ENCODE data around the gene KHDC4. TPM values are rescaled to one million over a fixed set of nuclear protein-coding genes. Genes with fewer than 3 reads are reported as not detected.

The KHDC4 gene
- total and polyA plus RNA-seq, 2 of the 13 experiments (the other 11 are each of a cell fraction or from before 2014, with no cell fraction given): 33.5 to 92.0 TPM

DNA sequence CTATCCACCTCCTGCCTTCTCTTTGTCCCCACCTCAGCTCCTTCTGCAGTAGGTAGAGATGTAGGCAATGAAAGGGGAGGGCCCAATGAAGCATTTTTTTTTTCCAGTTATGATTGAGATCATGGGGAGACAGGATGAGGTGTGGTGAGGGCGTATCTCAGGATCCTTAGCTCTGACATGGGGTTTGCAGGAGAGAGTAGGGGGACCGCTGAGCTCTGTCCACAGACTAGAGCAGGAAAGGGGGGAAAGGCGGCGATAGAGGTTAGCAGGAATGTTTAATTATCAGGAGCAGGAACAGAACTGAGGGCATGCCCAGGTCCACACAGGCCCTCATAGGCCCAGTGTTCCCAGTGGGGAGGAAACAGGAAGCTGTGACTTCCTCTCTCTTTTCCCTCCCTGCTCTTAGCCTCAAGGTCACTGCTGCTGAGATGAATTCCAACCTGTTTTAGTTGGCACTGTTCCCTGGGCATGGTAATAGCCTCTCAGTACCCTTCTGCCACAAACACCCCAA, 6.3 kb upstream of the KHDC4 start (continued):
- TF ChIP-seq DR1 (CRISPR knock-in tag; IDR thresholded peaks at IDR 0.05): no peak
- no peak for TF ChIP-seq RFXAP (CRISPR knock-in tag; IDR thresholded peaks at IDR 0.05; ENCODE audit: borderline replicate concordance)
- TF ChIP-seq ZNF674 (CRISPR knock-in tag; IDR thresholded peaks at IDR 0.05; ENCODE audit: low read depth): no peak
- no peak for TF ChIP-seq FOXJ3 (CRISPR knock-in tag; IDR thresholded peaks at IDR 0.05; ENCODE audit: borderline replicate concordance)
- TF ChIP-seq HES4 (CRISPR knock-in tag; IDR thresholded peaks at IDR 0.05; ENCODE audit: borderline replicate concordance): no peak
- TF ChIP-seq, protein P1, sequence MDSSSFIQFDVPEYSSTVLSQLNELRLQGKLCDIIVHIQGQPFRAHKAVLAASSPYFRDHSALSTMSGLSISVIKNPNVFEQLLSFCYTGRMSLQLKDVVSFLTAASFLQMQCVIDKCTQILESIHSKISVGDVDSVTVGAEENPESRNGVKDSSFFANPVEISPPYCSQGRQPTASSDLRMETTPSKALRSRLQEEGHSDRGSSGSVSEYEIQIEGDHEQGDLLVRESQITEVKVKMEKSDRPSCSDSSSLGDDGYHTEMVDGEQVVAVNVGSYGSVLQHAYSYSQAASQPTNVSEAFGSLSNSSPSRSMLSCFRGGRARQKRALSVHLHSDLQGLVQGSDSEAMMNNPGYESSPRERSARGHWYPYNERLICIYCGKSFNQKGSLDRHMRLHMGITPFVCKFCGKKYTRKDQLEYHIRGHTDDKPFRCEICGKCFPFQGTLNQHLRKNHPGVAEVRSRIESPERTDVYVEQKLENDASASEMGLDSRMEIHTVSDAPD (CRISPR knock-in tag; IDR thresholded peaks at IDR 0.05): no peak
- peak; percentile 92 for TF ChIP-seq SSRP1 (CRISPR knock-in tag; IDR thresholded peaks at IDR 0.05)
- TF ChIP-seq, protein P2, sequence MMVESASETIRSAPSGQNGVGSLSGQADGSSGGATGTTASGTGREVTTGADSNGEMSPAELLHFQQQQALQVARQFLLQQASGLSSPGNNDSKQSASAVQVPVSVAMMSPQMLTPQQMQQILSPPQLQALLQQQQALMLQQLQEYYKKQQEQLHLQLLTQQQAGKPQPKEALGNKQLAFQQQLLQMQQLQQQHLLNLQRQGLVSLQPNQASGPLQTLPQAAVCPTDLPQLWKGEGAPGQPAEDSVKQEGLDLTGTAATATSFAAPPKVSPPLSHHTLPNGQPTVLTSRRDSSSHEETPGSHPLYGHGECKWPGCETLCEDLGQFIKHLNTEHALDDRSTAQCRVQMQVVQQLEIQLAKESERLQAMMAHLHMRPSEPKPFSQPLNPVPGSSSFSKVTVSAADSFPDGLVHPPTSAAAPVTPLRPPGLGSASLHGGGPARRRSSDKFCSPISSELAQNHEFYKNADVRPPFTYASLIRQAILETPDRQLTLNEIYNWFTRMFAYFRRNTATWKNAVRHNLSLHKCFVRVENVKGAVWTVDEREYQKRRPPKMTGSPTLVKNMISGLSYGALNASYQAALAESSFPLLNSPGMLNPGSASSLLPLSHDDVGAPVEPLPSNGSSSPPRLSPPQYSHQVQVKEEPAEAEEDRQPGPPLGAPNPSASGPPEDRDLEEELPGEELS (CRISPR knock-in tag; IDR thresholded peaks at IDR 0.05): peak; percentile 65; the same call in 1 of the 2 replicates
- TF ChIP-seq TMF1 (CRISPR knock-in tag; IDR thresholded peaks at IDR 0.05; ENCODE audit: low read depth): no peak
- TF ChIP-seq KDM3A (CRISPR knock-in tag; IDR thresholded peaks at IDR 0.05; ENCODE audit: low read depth): no peak
- TF ChIP-seq, protein P3, sequence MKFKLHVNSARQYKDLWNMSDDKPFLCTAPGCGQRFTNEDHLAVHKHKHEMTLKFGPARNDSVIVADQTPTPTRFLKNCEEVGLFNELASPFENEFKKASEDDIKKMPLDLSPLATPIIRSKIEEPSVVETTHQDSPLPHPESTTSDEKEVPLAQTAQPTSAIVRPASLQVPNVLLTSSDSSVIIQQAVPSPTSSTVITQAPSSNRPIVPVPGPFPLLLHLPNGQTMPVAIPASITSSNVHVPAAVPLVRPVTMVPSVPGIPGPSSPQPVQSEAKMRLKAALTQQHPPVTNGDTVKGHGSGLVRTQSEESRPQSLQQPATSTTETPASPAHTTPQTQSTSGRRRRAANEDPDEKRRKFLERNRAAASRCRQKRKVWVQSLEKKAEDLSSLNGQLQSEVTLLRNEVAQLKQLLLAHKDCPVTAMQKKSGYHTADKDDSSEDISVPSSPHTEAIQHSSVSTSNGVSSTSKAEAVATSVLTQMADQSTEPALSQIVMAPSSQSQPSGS (CRISPR knock-in tag; IDR thresholded peaks at IDR 0.05): no peak
- no peak for TF ChIP-seq RFX3 (CRISPR knock-in tag; IDR thresholded peaks at IDR 0.05)
- TF ChIP-seq, protein P4, sequence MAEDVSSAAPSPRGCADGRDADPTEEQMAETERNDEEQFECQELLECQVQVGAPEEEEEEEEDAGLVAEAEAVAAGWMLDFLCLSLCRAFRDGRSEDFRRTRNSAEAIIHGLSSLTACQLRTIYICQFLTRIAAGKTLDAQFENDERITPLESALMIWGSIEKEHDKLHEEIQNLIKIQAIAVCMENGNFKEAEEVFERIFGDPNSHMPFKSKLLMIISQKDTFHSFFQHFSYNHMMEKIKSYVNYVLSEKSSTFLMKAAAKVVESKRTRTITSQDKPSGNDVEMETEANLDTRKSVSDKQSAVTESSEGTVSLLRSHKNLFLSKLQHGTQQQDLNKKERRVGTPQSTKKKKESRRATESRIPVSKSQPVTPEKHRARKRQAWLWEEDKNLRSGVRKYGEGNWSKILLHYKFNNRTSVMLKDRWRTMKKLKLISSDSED (CRISPR knock-in tag; IDR thresholded peaks at IDR 0.05): no peak
- no peak for TF ChIP-seq BRCA1 (CRISPR knock-in tag; IDR thresholded peaks at IDR 0.05)
- TF ChIP-seq SP2 (CRISPR knock-in tag; IDR thresholded peaks at IDR 0.05): no peak
- TF ChIP-seq, protein P5, sequence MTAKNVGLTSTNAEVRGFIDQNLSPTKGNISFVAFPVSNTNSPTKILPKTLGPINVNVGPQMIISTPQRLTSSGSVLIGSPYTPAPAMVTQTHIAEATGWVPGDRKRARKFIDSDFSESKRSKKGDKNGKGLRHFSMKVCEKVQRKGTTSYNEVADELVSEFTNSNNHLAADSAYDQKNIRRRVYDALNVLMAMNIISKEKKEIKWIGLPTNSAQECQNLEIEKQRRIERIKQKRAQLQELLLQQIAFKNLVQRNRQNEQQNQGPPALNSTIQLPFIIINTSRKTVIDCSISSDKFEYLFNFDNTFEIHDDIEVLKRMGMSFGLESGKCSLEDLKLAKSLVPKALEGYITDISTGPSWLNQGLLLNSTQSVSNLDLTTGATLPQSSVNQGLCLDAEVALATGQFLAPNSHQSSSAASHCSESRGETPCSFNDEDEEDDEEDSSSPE (CRISPR knock-in tag; IDR thresholded peaks at IDR 0.05): peak; percentile 80
- no peak for TF ChIP-seq TBP (CRISPR knock-in tag; IDR thresholded peaks at IDR 0.05)
- TF ChIP-seq, protein P6, sequence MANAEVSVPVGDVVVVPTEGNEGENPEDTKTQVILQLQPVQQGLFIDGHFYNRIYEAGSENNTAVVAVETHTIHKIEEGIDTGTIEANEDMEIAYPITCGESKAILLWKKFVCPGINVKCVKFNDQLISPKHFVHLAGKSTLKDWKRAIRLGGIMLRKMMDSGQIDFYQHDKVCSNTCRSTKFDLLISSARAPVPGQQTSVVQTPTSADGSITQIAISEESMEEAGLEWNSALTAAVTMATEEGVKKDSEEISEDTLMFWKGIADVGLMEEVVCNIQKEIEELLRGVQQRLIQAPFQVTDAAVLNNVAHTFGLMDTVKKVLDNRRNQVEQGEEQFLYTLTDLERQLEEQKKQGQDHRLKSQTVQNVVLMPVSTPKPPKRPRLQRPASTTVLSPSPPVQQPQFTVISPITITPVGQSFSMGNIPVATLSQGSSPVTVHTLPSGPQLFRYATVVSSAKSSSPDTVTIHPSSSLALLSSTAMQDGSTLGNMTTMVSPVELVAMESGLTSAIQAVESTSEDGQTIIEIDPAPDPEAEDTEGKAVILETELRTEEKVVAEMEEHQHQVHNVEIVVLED (CRISPR knock-in tag; IDR thresholded peaks at IDR 0.05; ENCODE audit: borderline replicate concordance): no peak
- TF ChIP-seq, protein P7, sequence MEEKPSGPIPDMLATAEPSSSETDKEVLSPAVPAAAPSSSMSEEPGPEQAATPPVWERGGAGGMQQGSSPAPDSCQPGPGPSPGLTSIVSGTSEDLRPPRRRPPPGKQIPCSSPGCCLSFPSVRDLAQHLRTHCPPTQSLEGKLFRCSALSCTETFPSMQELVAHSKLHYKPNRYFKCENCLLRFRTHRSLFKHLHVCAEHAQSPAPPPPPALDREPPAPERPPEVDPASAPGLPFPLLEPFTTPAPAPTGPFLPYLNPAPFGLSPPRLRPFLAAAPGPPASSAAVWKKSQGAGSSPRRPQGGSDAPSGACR (CRISPR knock-in tag; IDR thresholded peaks at IDR 0.05): no peak
- peak; percentile 69 for TF ChIP-seq SPEN (CRISPR knock-in tag; IDR thresholded peaks at IDR 0.05; ENCODE audit: low read depth)
- TF ChIP-seq ZNF607 (CRISPR knock-in tag; IDR thresholded peaks at IDR 0.05; ENCODE audit: borderline replicate concordance): peak; percentile 35; the same call in 1 of the 2 replicates
